K562 (cell line): Measurements from ENCODE around the gene ADARB2. TPM values are rescaled to one million over a fixed set of nuclear protein-coding genes. Genes with fewer than 3 reads are reported as not detected.

ENCODE experiments used
- ATAC-seq: fragments of 200-7000 bp; cut with Tn5 transposase; 3 replicates; pipeline ENCODE4 v1.9.1; 2020; ENCODE audit warnings: moderate library complexity
- BruUV-seq: library from RNA; stranded (reverse); fragments of 400-500 nt; replicated peaks from 2 replicates; lab custom pipeline; 2021; lab: Mats Ljungman, UMichigan
- CTCF ChIA-PET: fragments of 300-600 bp; formaldehyde crosslinking; extraction: SDS; loops from one replicate; lab custom pipeline; 2021; ENCODE audit warnings: low intra/inter-chr PET ratio; lab: Yijun Ruan, JAX
- POLR2A ChIA-PET: fragments of 300-600, 350-650 bp; sonication (Branson Sonifier 250); formaldehyde crosslinking; extraction: SDS; loops from one replicate; lab custom pipeline; 2021; ENCODE audit warnings: antibody characterized with exemption, inconsistent platforms; lab: Yijun Ruan, JAX
- DNase-seq, 4 experiments: peaks; one replicate each; pipeline versions ENCODE4 v3.0.0 to v3.0.0-alpha.2; 2011 to 2018; ENCODE audit warnings: low spot score in 3 of 4, mixed read lengths in 3 of 4; ENCODE audit errors: extremely low read depth in 1 of 4
- FAIRE-seq: peaks from 2 replicates; lab custom pipeline; 2011; peaks lifted over from hg19 to GRCh38; lab: Jason Lieb, UNC
- H2AFZ ChIP-seq: 2 replicates; pipeline ENCODE4 v1.6.0; 2011; ENCODE audit warnings: low read depth, low read length, control low read depth, inconsistent platforms
- H3K27ac ChIP-seq: fragments of 200-600 bp; 3 replicates; pipeline ENCODE4 v1.8.0; 2011; ENCODE audit warnings: low read depth, mild to moderate bottlenecking, control low read depth, inconsistent platforms, low read length, moderate library complexity, mixed read lengths; ENCODE audit errors: extremely low read depth
- H3K27me3 ChIP-seq, 2 experiments: fragments of 300-600 bp in 1 of 2; 2 replicates in 1 of 2; 3 replicates in 1 of 2; pipeline versions ENCODE4 v1.6.0 to v1.8.0; 2011; ENCODE audit warnings: inconsistent platforms in 2 of 2, low read length in 2 of 2, mild to moderate bottlenecking in 1 of 2, mixed read lengths in 1 of 2, moderate library complexity in 1 of 2; ENCODE audit not compliant: control insufficient read depth in 2 of 2, insufficient read depth in 2 of 2
- H3K36me3 ChIP-seq: fragments of 300-600 bp; 3 replicates; pipeline ENCODE4 v1.8.0; 2011; ENCODE audit warnings: mild to moderate bottlenecking, low read length, inconsistent platforms; ENCODE audit not compliant: control insufficient read depth, insufficient read depth
- H3K4me1 ChIP-seq, 2 experiments: fragments of 200-600 bp in 1 of 2; replicated peaks in 1 of 2; 2 replicates in 1 of 2; 3 replicates in 1 of 2; pipeline versions ENCODE4 v1.5.1 to v1.8.0; 2011; ENCODE audit warnings: inconsistent platforms in 2 of 2, low read length in 2 of 2, mild to moderate bottlenecking in 1 of 2, mixed read lengths in 1 of 2, moderate library complexity in 1 of 2; ENCODE audit not compliant: control insufficient read depth in 2 of 2, insufficient read depth in 2 of 2
- H3K4me2 ChIP-seq: 2 replicates; pipeline ENCODE4 v1.6.1; 2011; ENCODE audit warnings: low read length, control low read depth, inconsistent platforms, mixed read lengths; ENCODE audit not compliant: insufficient read depth
- H3K4me3 ChIP-seq: fragments of 200-600 bp; sonication (generic), shearing (Covaris generic); 2 replicates; pipeline ENCODE4 v1.5.1; 2016; ENCODE audit warnings: control low read depth, inconsistent platforms
- H3K79me2 ChIP-seq: fragments of 200-600 bp; 3 replicates; pipeline ENCODE4 v1.8.0; 2011; ENCODE audit warnings: low read length, inconsistent platforms; ENCODE audit not compliant: control insufficient read depth, insufficient read depth
- H3K9ac ChIP-seq, 2 experiments: 2 replicates each; pipeline versions ENCODE4 v1.6.0 to v1.6.1; 2011; ENCODE audit warnings: low read depth in 2 of 2, low read length in 2 of 2, control low read depth in 1 of 2, inconsistent platforms in 1 of 2, mild to moderate bottlenecking in 1 of 2, mixed read lengths in 1 of 2; ENCODE audit not compliant: insufficient read depth in 1 of 2
- H3K9me1 ChIP-seq: one replicate; pipeline ENCODE4 v1.6.0; 2011; ENCODE audit warnings: inconsistent platforms, mild to moderate bottlenecking, low read length, moderate library complexity; ENCODE audit not compliant: control insufficient read depth, insufficient read depth
- H3K9me3 ChIP-seq: replicated peaks from 2 replicates; pipeline ENCODE4 v1.5.1; 2011; ENCODE audit warnings: low read depth, low read length, inconsistent platforms; ENCODE audit not compliant: control insufficient read depth, insufficient read depth
- H4K20me1 ChIP-seq: replicated peaks from 2 replicates; pipeline ENCODE4 v1.6.1; 2011; ENCODE audit warnings: low read length, inconsistent platforms, mixed read lengths; ENCODE audit not compliant: control insufficient read depth, insufficient read depth
- BRD4 ChIP-seq: fragments of 200-600 bp; sonication (generic); IDR thresholded peaks from 2 replicates; pipeline ENCODE4 v1.6.1; 2017; ENCODE audit warnings: inconsistent platforms
- CC2D1A ChIP-seq: fragments of 450-650 bp; IDR thresholded peaks from 2 replicates; pipeline ENCODE4 v1.6.1; 2017; ENCODE audit warnings: mild to moderate bottlenecking
- FOXJ2 ChIP-seq: fragments of 200-800 bp; sonication (Bioruptor generic); IDR thresholded peaks from 2 replicates; pipeline ENCODE4 v1.6.1; 2016; ENCODE audit warnings: missing genetic modification characterization, missing compliant biosample characterization
- FOXM1 ChIP-seq, 2 experiments: fragments of 450-650 bp in 1 of 2; sonication (generic) in 1 of 2; formaldehyde crosslinking in 1 of 2; IDR thresholded peaks; 2 replicates each; pipeline versions ENCODE4 v1.6.1 to v1.9.0; 2017 to 2022; ENCODE audit warnings: low read depth in 2 of 2, mild to moderate bottlenecking in 2 of 2, missing genetic modification reagents in 1 of 2, moderate library complexity in 1 of 2
- FOXP1 ChIP-seq: sonication (generic); formaldehyde crosslinking; IDR thresholded peaks from 2 replicates; pipeline ENCODE4 v1.8.0; 2022; ENCODE audit warnings: mild to moderate bottlenecking, missing genetic modification reagents
- GABPB1 ChIP-seq: sonication (generic); formaldehyde crosslinking; IDR thresholded peaks from 2 replicates; pipeline ENCODE4 v1.8.0; 2022; ENCODE audit warnings: mild to moderate bottlenecking, missing genetic modification reagents
- HMGN3 ChIP-seq: IDR thresholded peaks from 2 replicates; pipeline ENCODE4 v1.6.1; 2011; ENCODE audit warnings: borderline replicate concordance, low read depth, mild to moderate bottlenecking, mixed read lengths, low read length; ENCODE audit not compliant: insufficient read length; ENCODE audit errors: extremely low read depth
- IRF9 ChIP-seq: fragments of 450-650 bp; IDR thresholded peaks from 2 replicates; pipeline ENCODE4 v1.6.1; 2016; ENCODE audit warnings: missing biosample characterization, missing genetic modification characterization
- KAT2B ChIP-seq: IDR thresholded peaks from one replicate; pipeline ENCODE4 v1.6.1; 2012; ENCODE audit warnings: low read depth, mild to moderate bottlenecking, control low read depth, inconsistent platforms, low read length, moderate library complexity
- NCOA6 ChIP-seq: fragments of 450-650 bp; IDR thresholded peaks from 2 replicates; pipeline ENCODE4 v1.6.1; 2017; ENCODE audit warnings: mild to moderate bottlenecking
- NFIC ChIP-seq: fragments of 450-650 bp; IDR thresholded peaks from 2 replicates; pipeline ENCODE4 v1.6.1; 2017; ENCODE audit warnings: mild to moderate bottlenecking, inconsistent platforms
- NFIX ChIP-seq: fragments of 250-450 bp; sonication (Bioruptor Pico); IDR thresholded peaks from 2 replicates; pipeline ENCODE4 v1.4.0; 2020; ENCODE audit warnings: low read depth, mild to moderate bottlenecking, moderate library complexity
- NR2C2 ChIP-seq, 2 experiments: fragments of 200-800 bp in 1 of 2; sonication (Bioruptor generic) in 1 of 2; sonication (generic) in 1 of 2; formaldehyde crosslinking in 1 of 2; IDR thresholded peaks; 2 replicates each; pipeline versions ENCODE4 v1.6.1 to v1.8.0; 2016 to 2022; ENCODE audit warnings: mild to moderate bottlenecking in 1 of 2, missing compliant biosample characterization in 1 of 2, missing genetic modification characterization in 1 of 2, missing genetic modification reagents in 1 of 2
- NUFIP1 ChIP-seq: fragments of 450-650 bp; IDR thresholded peaks from 2 replicates; pipeline ENCODE4 v1.6.1; 2018; ENCODE audit not compliant: partially characterized antibody
- PHF8 ChIP-seq: fragments of 200-600 bp; sonication (generic); IDR thresholded peaks from 2 replicates; pipeline ENCODE4 v1.6.1; 2012; ENCODE audit warnings: mixed run types, mild to moderate bottlenecking, inconsistent platforms, low read length, moderate library complexity, borderline replicate concordance
- SIX5 ChIP-seq, 2 experiments: IDR thresholded peaks; 2 replicates each; pipeline ENCODE4 v1.6.1; 2011; ENCODE audit warnings: low read length in 2 of 2, borderline replicate concordance in 1 of 2, low read depth in 1 of 2, mild to moderate bottlenecking in 1 of 2, moderate library complexity in 1 of 2; ENCODE audit not compliant: insufficient read depth in 1 of 2
- SMAD3 ChIP-seq: fragments of 450-650 bp; formaldehyde crosslinking; conservative IDR thresholded peaks from 2 replicates; pipeline ENCODE4 v1.4.0; 2020; ENCODE audit warnings: mild to moderate bottlenecking
- SRSF1 ChIP-seq: fragments of 200-400 bp; formaldehyde crosslinking; IDR thresholded peaks from 2 replicates; pipeline ENCODE4 v1.6.1; 2017; ENCODE audit warnings: mild to moderate bottlenecking, low read depth, low read length, moderate library complexity
- WHSC1 ChIP-seq: IDR thresholded peaks from one replicate; pipeline ENCODE4 v1.6.1; 2012; ENCODE audit warnings: low read length, control low read depth, inconsistent platforms
- YY1 ChIP-seq, 3 experiments: IDR thresholded peaks; 2 replicates each; pipeline ENCODE4 v1.6.1; 2011; ENCODE audit warnings: low read length in 2 of 3, mild to moderate bottlenecking in 2 of 3, moderate library complexity in 2 of 3, borderline replicate concordance in 1 of 3, control low read depth in 1 of 3, low read depth in 1 of 3; ENCODE audit not compliant: insufficient read depth in 3 of 3, insufficient replicate concordance in 2 of 3, control insufficient read depth in 1 of 3, insufficient read length in 1 of 3; ENCODE audit errors: extremely low read depth in 1 of 3
- WGBS: fragments of 100-300 bp; shearing (Covaris generic); methylation state at CpG from one replicate; pipeline ENCODE4 v1.1.6; 2016; ENCODE audit warnings: low coverage, mixed read lengths; ENCODE audit not compliant: insufficient coverage; ENCODE audit errors: missing lambda C conversion rate; 5-methylcytosine and 5-hydroxymethylcytosine counted together
- in situ Hi-C: fragments of 300-500 bp; cut with MboI; formaldehyde crosslinking; loops from 4 replicates; pipeline ENCODE4 v1.15.0; 2018; ENCODE audit warnings: inconsistent platforms, mixed read lengths
- intact Hi-C: fragments of 100-400 bp; cut with micrococcal nuclease; formaldehyde crosslinking; loops from 2 replicates; pipeline ENCODE4 v1.14.2; 2022
- polyA plus RNA-seq, 8 experiments: library from polyadenylated mRNA; depleted of rRNA in 4 of 8; stranded (reverse) in 5 of 8; unstranded in 3 of 8; fragments of >200 nt; fragmentation: Nextera tagmentation in 2 of 8; fragmentation: Illumina TruSeq in 1 of 8; extraction: Ambion mirVana in 2 of 8; extraction: Trizol in 1 of 8; gene quantifications; 2 replicates each; pipeline versions ENCODE4 v1.2.1 to v1.2.3, GENCODE V29; 2011 to 2014; ENCODE audit warnings: inconsistent platforms in 1 of 8, missing spikeins in 1 of 8
- total RNA-seq, 7 experiments: library from RNA; depleted of rRNA in 6 of 7; stranded (reverse); fragments of >200 nt in 6 of 7; fragmentation: Illumina TruSeq in 2 of 7; extraction: Trizol in 2 of 7; gene quantifications; 2 replicates each; pipeline versions ENCODE4 v1.2.1 to v1.2.3, GENCODE V29; 2011 to 2021; ENCODE audit warnings: low replicate concordance in 1 of 7

ADARB2 gene
- total and polyA plus RNA-seq, 9 of the 15 experiments (the other 6 are each of a cell fraction or from before 2014, with no cell fraction given) = not detected

- Histone ChIP-seq H3K4me1 (no peaks in the 10 kb centered on the region), H4K20me1 (no peaks in the 10 kb centered on the region), H3K36me3 (no peaks in the 10 kb centered on the region), H3K4me2 (no peak overlapping the region), H3K79me2 (no peaks in the 10 kb centered on the region), H3K4me3 (no peak overlapping the region), H3K9ac (no peak overlapping the region), H3K27me3 (peaks cover 0 to 13% of the 10 kb centered on the region in 2 experiments; a peak in 2 of 5 replicates), H3K9me3 (no peaks in the 10 kb centered on the region), H2AFZ (no peak overlapping the region), H3K9me1 (peaks cover 5% of the 10 kb centered on the region), H3K27ac (no peak overlapping the region)
- under 1% methylated on average over 20 of the region's 20 CpGs for WGBS
- in situ Hi-C loops (no loop called here), intact Hi-C loops (no loop called here)
- no TSS peak for BruUV-seq
- DNase-seq (no peak), ATAC-seq (no peak), FAIRE-seq (no peak)
- ChIA-PET CTCF (no interaction called here), POLR2A (no interaction called here)
- TF ChIP-seq GABPB1 (CRISPR knock-in tag) (no peak), BRD4 (no peak), IRF9 (no peak), FOXM1 (IDR thresholded peaks at IDR 0.05; ENCODE audit: low read depth) (no peak), FOXM1 (CRISPR knock-in tag; IDR thresholded peaks at IDR 0.05; ENCODE audit: low read depth) (no peak), HMGN3 (no peak), FOXJ2 (tag) (no peak), NR2C2 (CRISPR knock-in tag; IDR thresholded peaks at IDR 0.05) (no peak), NR2C2 (tag; IDR thresholded peaks at IDR 0.05) (no peak), WHSC1 (no peak), PHF8 (0 out of 2 replicates have a peak, but pooled peaks have one; percentile 13), CC2D1A (no peak), FOXP1 (no peak), SMAD3 (CRISPR knock-in tag) (no peak), NUFIP1 (no peak), KAT2B (no peak), YY1 (IDR thresholded peaks at IDR 0.05; ENCODE audit: borderline replicate concordance in 1 of 3, control insufficient read depth in 1 of 3, extremely low read depth in 1 of 3, insufficient read depth in 3 of 3, insufficient read length in 1 of 3, insufficient replicate concordance in 2 of 3, low read depth in 1 of 3, low read length in 2 of 3) (no peak), NFIC (peak; percentile 82), SIX5 (IDR thresholded peaks at IDR 0.05; ENCODE audit: borderline replicate concordance in 1 of 2, insufficient read depth in 1 of 2, low read depth in 1 of 2, low read length in 2 of 2) (no peak), NFIX (CRISPR knock-in tag) (peak; percentile 37; the same call in 1 of the 2 replicates), NCOA6 (no peak), SRSF1 (no peak)
These were observed 248.3 kb downstream of the ADARB2 start for GRCh38 chr10:1488970-1489548.
